DOHH2 (cell line): ENCODE data around the gene ATP11A.

ENCODE experiments used
- H3F3A ChIP-seq: fragments of 200-600 bp; sonication (generic), shearing (Covaris generic); 2 replicates; pipeline ENCODE4 v1.6.0; 2016; ENCODE audit warnings: antibody characterized with exemption, mild to moderate bottlenecking; ENCODE audit not compliant: control insufficient read depth, insufficient read depth
- H3K27ac ChIP-seq: fragments of 200-600 bp; sonication (generic); 2 replicates; pipeline ENCODE4 v1.5.1; 2014; ENCODE audit warnings: low read depth, mild to moderate bottlenecking, low read length, moderate library complexity
- H3K27me3 ChIP-seq: fragments of 200-600 bp; sonication (generic); 2 replicates; pipeline ENCODE4 v1.6.1; 2014; ENCODE audit warnings: mild to moderate bottlenecking, low read length, mixed read lengths; ENCODE audit not compliant: control insufficient read depth
- H3K36me3 ChIP-seq: fragments of 200-600 bp; sonication (generic); 2 replicates; pipeline ENCODE4 v1.6.1; 2014; ENCODE audit warnings: mild to moderate bottlenecking, low read length, moderate library complexity, mixed read lengths; ENCODE audit not compliant: control insufficient read depth
- H3K4me1 ChIP-seq: fragments of 200-600 bp; sonication (generic); 2 replicates; pipeline ENCODE4 v1.6.1; 2014; ENCODE audit warnings: mild to moderate bottlenecking, low read length, mixed read lengths; ENCODE audit not compliant: control insufficient read depth
- H3K4me2 ChIP-seq: fragments of 200-600 bp; sonication (generic); 2 replicates; pipeline ENCODE4 v1.6.0; 2014; ENCODE audit warnings: mild to moderate bottlenecking, low read length, moderate library complexity
- H3K4me3 ChIP-seq: fragments of 200-600 bp; sonication (generic); 2 replicates; pipeline ENCODE4 v1.5.1; 2014; ENCODE audit warnings: mild to moderate bottlenecking, low read length, mixed read lengths
- H3K79me2 ChIP-seq: fragments of 200-600 bp; sonication (generic); 2 replicates; pipeline ENCODE4 v1.6.1; 2014; ENCODE audit warnings: mild to moderate bottlenecking, low read length, mixed read lengths; ENCODE audit not compliant: control insufficient read depth
- H3K9me2 ChIP-seq: fragments of 200-600 bp; sonication (generic); replicated peaks from 2 replicates; pipeline ENCODE4 v1.6.1; 2014; ENCODE audit warnings: mild to moderate bottlenecking, low read length, mixed read lengths; ENCODE audit not compliant: control insufficient read depth
- H3K9me3 ChIP-seq: fragments of 200-600 bp; sonication (generic); 2 replicates; pipeline ENCODE4 v1.6.1; 2014; ENCODE audit warnings: antibody characterized with exemption, low read length, mixed read lengths; ENCODE audit not compliant: control insufficient read depth, insufficient read depth
- H4K20me1 ChIP-seq: fragments of 200-600 bp; sonication (generic); 2 replicates; pipeline ENCODE4 v1.6.0; 2014; ENCODE audit warnings: low read depth, mild to moderate bottlenecking, antibody characterized with exemption, low read length, moderate library complexity; ENCODE audit not compliant: control insufficient read depth, insufficient read depth
- EZH2phosphoT487 ChIP-seq: fragments of 200-600 bp; sonication (generic); IDR thresholded peaks from 2 replicates; pipeline ENCODE4 v1.6.1; 2017; ENCODE audit warnings: borderline replicate concordance, mild to moderate bottlenecking, antibody characterized with exemption, low read length, moderate library complexity, mixed read lengths
- TF ChIP-seq, protein P1 (sequence below): fragments of 200-600 bp; sonication (generic); IDR thresholded peaks from one replicate; pipeline ENCODE4 v1.5.1; 2014; ENCODE audit warnings: antibody characterized with exemption, mild to moderate bottlenecking, low read depth, low read length; ENCODE audit not compliant: poor library complexity, severe bottlenecking

ATP11A gene

DNA sequence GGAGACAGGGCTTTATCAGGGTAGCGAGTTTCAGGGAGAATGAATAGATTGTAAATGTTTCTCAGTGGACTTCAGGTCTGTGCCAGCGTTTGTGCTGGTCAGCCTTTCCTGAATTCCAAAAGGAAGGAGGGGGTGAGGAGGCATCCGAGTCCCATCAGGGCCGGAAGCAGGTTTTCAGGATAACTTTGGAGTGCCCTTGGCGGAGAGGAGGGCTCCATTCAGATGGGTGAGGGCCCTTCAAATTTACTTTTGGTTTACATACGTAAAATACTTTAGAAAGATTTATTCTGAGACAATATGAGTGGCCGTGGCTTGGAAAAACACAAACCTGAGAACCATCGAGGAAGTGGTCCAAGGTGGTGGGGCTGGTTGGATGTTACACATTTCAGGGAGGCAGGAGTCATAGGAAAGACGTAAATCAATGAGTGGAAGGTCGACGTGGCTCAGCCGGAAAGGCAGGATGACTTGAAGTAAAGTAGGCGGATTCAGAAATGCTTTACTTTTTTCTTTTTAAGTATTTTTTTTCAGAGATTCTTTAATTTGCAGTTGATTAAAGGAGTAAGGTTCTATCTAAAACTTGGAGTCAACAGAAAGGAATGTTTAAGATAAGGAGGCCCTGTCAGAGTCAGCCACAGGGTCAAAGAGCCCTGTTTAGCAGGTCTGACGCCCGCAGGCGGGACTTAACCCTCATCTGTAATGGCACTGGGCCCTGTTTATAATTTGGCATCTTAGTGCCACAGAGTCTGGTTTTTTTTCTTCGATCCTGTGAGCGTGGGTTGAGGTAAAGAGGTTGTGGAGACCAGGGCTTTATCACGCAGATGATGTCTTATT, 32.8 kb downstream of the ATP11A start:
- Histone ChIP-seq H3K36me3 (no peaks in the 10 kb centered on the region), H4K20me1 (0 out of 2 replicates have a peak, but pooled peaks cover 9% of the 10 kb centered on the region), H3K4me1 (peaks cover 4% of the 10 kb centered on the region; the same call in 1 of the 2 replicates), H3K27me3 (no peaks in the 10 kb centered on the region), H3K9me3 (no peaks in the 10 kb centered on the region), H3K27ac (no peak overlapping the region), H3K4me3 (no peak overlapping the region), H3K9me2 (no peaks in the 10 kb centered on the region), H3F3A (peaks cover 4% of the 10 kb centered on the region; the same call in 1 of the 2 replicates), H3K79me2 (peaks cover 8% of the 10 kb centered on the region), H3K4me2 (no peak overlapping the region)
- no peak for TF ChIP-seq EZH2phosphoT487
- TF ChIP-seq, protein P1, sequence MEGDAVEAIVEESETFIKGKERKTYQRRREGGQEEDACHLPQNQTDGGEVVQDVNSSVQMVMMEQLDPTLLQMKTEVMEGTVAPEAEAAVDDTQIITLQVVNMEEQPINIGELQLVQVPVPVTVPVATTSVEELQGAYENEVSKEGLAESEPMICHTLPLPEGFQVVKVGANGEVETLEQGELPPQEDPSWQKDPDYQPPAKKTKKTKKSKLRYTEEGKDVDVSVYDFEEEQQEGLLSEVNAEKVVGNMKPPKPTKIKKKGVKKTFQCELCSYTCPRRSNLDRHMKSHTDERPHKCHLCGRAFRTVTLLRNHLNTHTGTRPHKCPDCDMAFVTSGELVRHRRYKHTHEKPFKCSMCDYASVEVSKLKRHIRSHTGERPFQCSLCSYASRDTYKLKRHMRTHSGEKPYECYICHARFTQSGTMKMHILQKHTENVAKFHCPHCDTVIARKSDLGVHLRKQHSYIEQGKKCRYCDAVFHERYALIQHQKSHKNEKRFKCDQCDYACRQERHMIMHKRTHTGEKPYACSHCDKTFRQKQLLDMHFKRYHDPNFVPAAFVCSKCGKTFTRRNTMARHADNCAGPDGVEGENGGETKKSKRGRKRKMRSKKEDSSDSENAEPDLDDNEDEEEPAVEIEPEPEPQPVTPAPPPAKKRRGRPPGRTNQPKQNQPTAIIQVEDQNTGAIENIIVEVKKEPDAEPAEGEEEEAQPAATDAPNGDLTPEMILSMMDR, result no peak

DNA sequence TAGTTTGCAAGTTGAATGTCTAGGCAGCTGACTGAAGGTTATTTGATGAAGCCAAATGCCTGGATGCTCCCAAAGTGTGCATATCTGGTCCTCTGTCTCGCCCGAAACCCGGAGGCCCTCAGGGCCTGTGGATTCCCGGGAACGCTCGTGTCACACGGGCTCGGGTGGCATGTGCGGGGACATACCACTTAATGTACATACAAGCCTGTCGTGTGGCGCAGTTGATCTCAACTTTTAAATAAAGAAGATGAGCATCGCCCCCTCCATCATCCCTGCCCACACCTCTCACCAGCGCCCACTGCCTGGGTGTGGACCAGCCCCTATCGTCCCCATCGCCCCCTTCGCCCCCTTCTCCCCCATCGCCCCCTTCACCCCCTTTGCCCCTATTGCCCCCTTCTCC, 33.9 kb downstream of the ATP11A start:
- Histone ChIP-seq H4K20me1 (0 out of 2 replicates have a peak, but pooled peaks cover 9% of the 10 kb centered on the region), H3K9me2 (no peaks in the 10 kb centered on the region), H3K27ac (no peak overlapping the region), H3K4me1 (peaks cover 4% of the 10 kb centered on the region; the same call in 1 of the 2 replicates), H3K9me3 (no peaks in the 10 kb centered on the region), H3K4me2 (no peak overlapping the region), H3F3A (peaks cover 4% of the 10 kb centered on the region; the same call in 1 of the 2 replicates), H3K4me3 (no peak overlapping the region), H3K79me2 (peaks cover 20% of the 10 kb centered on the region), H3K27me3 (no peaks in the 10 kb centered on the region), H3K36me3 (no peaks in the 10 kb centered on the region)
- TF ChIP-seq, protein P1, result no peak
- TF ChIP-seq EZH2phosphoT487, result no peak

DNA sequence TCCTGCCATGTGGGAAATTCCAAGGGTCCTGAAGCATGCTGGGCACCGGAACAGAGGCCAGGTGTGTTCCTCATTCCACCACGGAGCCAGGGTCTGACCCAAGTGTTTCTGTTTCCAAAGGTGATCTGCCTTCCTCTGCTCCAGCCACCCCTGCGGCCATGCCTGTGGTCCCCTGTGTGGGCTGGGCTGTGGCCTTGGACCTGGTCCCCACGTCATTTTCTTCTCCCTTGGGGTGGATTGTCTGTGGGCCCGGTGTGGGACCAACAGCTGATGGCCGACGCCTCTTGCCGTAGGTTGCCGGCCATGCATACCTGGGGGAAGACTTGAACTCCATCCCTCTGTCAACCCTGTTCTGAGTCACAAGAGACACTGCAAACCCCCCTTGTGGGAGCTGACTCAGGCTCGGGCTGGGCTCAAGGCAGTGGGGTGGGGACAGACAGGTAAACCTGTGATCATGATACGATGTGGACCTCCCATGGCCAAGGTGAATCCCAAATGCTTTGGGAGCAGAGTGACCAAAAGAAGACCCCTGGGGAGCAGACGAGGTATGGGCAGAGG, 35.0 kb downstream of the ATP11A start:
- Histone ChIP-seq H3F3A (peaks cover 4% of the 10 kb centered on the region; the same call in 1 of the 2 replicates), H3K27ac (no peak overlapping the region), H3K27me3 (no peaks in the 10 kb centered on the region), H3K79me2 (peaks cover 29% of the 10 kb centered on the region), H3K9me2 (no peaks in the 10 kb centered on the region), H3K4me3 (no peak overlapping the region), H3K36me3 (no peaks in the 10 kb centered on the region), H3K4me2 (no peak overlapping the region), H4K20me1 (0 out of 2 replicates have a peak, but pooled peaks cover 6% of the 10 kb centered on the region), H3K9me3 (no peaks in the 10 kb centered on the region), H3K4me1 (peaks cover 4% of the 10 kb centered on the region; the same call in 1 of the 2 replicates)
- TF ChIP-seq, protein P1, result no peak
- no peak for TF ChIP-seq EZH2phosphoT487
